OCI-LY3 (cell line): ENCODE measurements around the gene PSKH1.

ENCODE experiments used
- EZH2phosphoT487 ChIP-seq: fragments of 200-600 bp; shearing (Covaris generic); IDR thresholded peaks from 2 replicates; pipeline ENCODE4 v1.6.1; 2018; ENCODE audit warnings: antibody characterized with exemption, mixed run types, low read depth
- TF ChIP-seq, protein P1 (sequence below): fragments of 200-600, 300-600 bp; sonication (generic); IDR thresholded peaks from 2 replicates; pipeline ENCODE4 v1.5.1; 2014; ENCODE audit warnings: antibody characterized with exemption, low read length, low read depth

DNA sequence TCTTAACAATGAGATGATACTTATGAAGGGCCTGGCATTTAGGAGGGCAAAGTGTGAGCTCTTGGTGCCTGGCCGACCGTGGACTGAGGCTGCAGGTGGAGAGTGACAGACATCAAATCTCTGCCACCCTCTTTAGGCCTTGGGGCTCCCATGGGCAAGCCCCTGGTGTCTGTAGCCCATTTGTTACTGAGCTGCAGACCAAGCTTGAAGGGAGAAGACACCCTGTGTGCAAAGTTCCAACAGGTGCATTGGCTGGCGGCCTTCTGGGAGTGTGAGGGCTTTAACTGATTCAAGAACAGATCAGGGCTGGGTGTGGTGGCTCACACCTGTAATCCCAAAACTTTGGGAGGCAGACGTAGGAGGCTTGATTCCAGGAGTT is 39.4 kb downstream of the PSKH1 start:
- TF ChIP-seq EZH2phosphoT487, result no peak
- TF ChIP-seq, protein P1, sequence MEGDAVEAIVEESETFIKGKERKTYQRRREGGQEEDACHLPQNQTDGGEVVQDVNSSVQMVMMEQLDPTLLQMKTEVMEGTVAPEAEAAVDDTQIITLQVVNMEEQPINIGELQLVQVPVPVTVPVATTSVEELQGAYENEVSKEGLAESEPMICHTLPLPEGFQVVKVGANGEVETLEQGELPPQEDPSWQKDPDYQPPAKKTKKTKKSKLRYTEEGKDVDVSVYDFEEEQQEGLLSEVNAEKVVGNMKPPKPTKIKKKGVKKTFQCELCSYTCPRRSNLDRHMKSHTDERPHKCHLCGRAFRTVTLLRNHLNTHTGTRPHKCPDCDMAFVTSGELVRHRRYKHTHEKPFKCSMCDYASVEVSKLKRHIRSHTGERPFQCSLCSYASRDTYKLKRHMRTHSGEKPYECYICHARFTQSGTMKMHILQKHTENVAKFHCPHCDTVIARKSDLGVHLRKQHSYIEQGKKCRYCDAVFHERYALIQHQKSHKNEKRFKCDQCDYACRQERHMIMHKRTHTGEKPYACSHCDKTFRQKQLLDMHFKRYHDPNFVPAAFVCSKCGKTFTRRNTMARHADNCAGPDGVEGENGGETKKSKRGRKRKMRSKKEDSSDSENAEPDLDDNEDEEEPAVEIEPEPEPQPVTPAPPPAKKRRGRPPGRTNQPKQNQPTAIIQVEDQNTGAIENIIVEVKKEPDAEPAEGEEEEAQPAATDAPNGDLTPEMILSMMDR, result no peak
